ENCODE results near the gene GPNMB.
"Not testable (repeated sequence)": the region's sequence is repeated elsewhere in the genome, so short reads cannot be mapped to it uniquely, and the experiment has no call there.

GPNMB gene

DNA sequence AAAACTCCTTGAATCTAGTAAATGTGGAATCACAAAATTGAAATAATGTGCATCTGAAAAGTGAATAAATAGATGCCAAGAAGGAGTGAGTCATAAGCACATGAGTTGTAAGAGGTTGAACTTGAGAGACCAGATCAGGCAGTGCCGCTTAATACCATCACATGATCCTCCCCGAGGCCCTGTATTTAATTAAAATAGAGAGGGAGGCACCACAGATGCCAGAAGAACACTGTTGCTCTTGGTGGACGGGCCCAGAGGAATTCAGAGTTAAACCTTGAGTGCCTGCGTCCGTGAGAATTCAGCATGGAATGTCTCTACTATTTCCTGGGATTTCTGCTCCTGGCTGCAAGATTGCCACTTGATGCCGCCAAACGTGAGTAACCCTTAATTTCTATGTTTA lies at the start of gene GPNMB:
TSS of gene GPNMB (plus strand) at position 221 of the 400 bp plus-strand sequence. CDS start at position 304, 83 bp downstream.
- no peak for DNase-seq (ENCODE audit: low read depth)

DNA sequence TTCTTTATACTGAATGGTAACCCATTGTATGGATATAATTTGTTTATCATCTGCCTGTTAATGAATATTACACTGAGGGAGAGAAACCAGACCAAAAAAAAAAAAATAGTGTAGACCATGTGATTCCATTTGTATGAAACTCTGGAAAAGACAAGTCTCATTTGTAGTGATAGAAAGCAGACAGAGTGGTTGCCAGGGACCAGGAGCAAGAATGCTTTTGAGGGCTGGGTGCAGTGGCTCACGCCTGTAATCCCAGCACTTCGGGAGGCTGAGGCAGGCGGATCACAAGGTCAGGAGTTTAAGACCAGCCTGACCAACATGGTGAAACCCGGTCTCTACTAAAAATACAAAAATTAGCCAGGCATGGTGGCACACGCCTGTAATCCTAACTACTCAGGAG lies 48.8 kb upstream of the GPNMB start:
- DNase-seq (ENCODE audit: low read depth): not testable (repeated sequence)

DNA sequence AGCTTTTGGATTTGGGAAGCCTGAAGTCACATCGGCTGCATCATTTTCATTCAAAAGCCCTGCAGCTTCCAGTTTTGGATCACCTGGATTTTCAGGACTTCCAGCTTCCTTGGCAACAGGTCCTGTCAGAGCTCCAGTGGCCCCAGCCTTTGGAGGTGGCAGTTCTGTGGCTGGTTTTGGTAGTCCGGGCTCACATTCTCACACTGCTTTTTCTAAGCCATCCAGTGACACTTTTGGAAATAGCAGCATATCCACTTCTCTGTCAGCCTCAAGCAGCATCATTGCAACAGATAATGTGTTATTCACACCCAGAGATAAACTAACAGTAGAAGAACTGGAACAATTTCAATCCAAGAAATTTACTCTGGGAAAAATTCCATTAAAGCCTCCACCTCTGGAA lies 46.2 kb upstream of the GPNMB start:
- no peak for DNase-seq (ENCODE audit: low read depth)

DNA sequence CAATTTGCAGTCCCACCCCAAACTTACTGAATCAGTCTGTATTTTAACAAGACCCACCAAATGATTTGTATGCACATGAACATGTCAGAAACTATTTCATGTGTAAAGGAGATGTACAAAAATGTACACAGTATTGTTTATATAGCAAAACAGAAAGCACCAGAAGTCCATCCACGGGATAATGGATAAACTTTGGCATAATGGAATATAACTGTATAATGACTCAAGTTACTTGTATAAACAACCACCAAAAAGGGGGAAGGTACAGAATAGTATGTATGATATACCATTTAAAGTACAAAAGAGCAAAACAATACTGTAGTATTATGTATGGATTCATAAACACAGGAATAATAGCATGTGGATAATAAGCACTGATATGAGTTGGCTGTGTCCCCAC lies 42.3 kb upstream of the GPNMB start:
- DNase-seq (ENCODE audit: low read depth): no peak

DNA sequence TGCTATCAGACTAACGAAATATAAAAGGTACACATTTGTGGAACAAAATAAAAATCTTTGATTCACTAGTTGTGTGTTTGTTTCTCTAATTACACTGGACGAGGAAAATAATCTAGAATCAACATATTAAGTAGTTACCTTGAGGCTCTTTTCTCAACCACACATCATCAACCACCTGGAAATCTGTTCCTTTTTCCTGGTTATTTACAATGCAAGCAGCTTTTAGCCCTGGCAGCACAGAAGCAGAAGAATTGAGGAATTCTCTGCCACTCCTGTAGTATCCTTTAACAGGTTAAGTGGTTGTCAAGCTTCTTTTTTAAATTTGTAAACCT lies 41.0 kb upstream of the GPNMB start:
- no peak for DNase-seq (ENCODE audit: low read depth)

DNA sequence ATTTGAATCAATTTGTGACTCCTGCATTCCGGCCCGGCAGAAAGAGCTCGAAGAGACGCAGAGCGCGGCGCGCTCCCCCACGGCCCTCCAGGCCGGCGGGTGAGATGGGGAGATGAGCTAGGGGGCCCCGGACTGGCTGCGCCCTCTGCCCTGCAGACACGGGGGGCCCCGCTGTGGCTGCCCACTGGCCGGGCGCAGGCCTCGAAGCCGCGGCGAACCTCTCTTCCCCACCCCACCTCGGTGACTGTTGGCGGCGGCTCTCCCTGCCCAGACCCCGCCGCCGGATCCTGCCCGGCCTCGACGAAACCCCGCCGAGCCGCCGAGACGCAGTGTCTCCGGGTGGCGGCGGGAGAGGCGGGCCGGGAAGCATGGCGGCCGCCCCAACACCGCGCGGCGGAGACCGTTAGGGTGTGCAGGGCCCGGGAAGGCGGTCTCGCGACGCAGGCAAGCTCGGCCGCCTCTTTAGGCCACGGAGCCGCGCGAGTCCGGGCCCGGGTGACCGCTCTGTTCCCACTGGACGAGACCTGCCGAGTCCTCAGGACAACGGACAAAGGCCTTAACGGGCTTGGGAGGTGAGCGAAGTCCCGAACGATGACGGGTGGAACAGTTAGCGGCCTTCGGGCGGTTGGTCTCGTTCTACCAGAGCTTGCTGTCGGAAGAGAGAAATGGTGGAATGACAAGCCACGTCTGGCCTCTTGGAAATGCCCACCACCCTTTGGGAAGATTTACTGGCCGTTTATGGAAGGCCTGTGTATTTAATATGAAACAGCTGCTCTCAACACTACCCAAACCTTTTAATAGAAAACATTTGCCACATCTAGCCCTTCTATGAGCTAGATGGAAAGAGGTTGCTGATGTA lies 40.4 kb upstream of the GPNMB start:
- DNase-seq (ENCODE audit: low read depth): no peak

DNA sequence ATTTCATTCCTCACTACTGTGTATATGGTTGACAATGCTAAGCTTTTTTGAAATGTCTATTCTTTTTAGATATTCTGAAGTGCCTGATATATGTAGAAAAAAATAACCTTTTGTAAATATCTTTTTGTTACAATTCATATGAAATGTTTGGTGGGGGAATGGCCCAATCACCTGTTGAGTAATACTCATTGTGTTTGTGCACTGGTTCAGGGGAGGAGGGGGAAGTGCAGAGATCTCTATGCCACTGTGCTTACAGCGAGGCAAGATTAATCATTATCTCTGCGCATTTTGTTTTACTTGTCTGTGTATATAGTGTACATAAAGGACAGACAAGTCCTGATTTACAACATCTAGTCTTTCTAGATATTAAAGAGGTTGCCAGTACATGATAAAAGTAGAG lies 39.6 kb upstream of the GPNMB start:
- no peak for DNase-seq (ENCODE audit: low read depth)

DNA sequence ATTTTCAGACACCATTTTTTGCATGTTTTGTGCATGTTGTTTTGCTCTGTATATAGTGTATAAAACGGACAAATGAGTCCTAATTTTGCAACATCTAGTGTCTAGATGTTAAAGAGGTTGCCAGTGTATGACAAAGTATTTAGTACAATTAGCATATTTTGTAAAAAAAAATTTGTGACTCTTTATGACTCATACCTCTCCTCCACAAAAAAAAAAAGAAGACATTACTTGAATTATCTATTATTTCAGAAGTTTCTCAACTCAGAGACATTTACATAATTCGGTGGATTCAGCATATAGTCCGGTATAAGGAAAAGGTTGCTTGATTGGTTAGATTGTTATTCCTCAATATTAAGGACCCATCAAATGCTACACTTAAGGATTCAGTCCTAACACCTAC lies 38.7 kb upstream of the GPNMB start:
- no peak for DNase-seq (ENCODE audit: low read depth)

DNA sequence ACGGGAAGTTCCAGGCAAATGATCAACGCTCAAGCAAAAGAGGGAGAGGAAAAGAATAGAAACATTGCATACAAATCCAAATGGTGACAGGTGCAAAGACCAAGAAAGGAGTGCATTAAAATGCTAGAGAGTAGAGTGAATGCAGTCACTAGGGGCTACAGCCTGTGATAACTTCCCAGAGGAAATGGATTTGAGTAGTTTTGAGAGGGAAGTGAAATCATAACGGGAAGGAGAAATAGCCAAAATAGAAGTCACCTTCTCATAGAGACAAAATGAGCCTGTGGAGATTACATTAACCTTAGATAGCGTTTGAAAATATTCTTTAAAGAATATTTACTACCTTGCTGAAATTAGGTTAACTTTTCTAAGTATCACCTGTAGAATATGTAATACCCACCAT lies 38.3 kb upstream of the GPNMB start:
- DNase-seq (ENCODE audit: low read depth): no peak

DNA sequence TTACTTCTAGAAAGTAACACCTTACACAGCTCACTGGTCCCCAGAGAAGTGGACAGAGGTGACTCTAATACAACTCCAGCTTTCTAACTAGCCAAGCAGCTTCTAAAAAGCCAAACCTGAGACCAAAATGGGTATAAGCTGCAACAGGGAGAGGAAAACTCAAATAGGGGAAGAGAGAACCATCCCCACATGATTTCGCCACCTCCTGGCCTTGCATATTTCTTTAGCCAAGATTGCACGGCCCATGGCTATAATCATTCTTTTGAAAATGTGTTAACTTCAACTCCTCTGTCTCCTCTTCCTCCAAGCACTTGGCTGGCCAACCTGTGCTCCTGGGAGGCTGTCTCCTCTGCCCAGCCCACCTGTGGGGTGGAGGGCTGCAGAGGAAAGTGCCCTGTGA lies 36.1 kb upstream of the GPNMB start:
- DNase-seq (ENCODE audit: low read depth): no peak

DNA sequence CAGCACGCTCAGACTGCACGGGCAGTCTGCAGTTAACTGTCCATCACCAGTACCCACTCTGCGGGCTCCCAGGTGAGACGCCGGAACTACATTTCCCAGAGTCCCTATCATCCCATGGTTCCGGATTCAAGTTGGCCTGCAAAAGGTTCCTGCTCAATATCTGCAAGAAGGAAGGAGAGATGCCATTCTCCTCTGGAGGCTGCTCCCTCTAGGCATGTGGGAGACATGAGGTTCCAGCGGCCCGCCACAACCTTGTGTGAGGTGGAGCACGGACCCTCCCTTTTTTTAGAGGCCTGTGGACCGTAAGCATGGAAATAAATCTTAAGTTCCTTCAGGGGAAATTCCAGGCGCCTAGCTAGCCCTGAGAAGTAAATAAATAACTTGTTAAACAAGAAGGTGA lies 35.0 kb upstream of the GPNMB start:
- DNase-seq (ENCODE audit: low read depth): no peak

DNA sequence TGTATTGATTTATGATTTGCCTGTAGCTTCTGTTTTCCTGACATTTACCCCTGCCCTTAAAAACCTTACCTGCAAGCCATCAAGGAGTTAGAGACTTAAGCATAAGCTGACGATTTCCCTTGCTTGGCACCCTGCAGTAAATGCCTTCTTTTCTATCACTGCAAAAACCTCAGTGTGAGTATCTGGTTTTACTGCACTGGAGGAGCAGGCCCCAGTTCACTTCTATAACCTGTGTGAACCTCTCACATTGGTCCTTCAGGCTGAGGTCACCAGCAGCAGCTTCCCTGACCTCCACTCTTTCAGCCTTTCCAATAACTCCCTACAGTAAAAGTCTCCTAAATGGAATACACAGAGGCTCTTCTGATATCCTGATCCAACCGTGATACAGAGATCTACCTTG lies 34.2 kb upstream of the GPNMB start:
- DNase-seq (ENCODE audit: low read depth): no peak

DNA sequence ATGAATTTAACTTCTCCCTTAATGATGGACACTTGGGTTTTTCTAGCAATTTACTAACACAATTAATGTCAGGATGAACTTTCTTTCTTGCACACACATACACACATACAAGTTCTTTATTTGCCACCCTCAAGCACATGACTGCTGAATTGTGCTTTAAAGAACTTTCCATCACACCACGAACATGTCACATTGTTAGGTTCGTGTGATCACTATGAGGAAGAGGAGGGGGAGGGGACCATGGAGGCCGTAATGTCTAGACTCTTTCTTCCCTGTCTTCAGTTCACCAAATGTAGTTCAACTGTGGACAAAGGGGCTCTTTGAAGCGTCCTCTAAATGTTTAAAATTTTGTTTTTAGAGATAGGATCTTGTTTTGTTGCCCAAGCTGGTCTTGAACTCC lies 33.7 kb upstream of the GPNMB start:
- no peak for DNase-seq (ENCODE audit: low read depth)

DNA sequence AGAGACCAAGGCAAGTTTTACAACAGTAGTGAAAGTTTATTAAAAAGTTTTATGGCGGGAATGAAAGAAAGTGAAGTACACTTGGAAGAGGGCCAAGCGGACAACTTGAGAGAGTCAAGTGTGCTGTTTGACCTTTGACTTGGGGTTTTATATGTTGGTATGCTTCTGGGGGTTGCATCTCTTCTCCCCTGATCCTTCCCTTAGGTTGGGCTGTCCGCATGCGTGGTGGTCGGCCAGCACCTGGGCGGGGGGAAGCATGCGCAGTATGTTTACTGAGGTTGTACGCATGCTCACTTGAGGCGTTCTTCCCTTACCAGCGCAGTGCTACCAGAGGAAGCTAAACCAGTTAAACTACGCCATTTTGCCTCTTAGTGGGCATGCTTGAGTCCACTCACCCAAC lies 32.8 kb upstream of the GPNMB start:
- DNase-seq (ENCODE audit: low read depth): no peak

DNA sequence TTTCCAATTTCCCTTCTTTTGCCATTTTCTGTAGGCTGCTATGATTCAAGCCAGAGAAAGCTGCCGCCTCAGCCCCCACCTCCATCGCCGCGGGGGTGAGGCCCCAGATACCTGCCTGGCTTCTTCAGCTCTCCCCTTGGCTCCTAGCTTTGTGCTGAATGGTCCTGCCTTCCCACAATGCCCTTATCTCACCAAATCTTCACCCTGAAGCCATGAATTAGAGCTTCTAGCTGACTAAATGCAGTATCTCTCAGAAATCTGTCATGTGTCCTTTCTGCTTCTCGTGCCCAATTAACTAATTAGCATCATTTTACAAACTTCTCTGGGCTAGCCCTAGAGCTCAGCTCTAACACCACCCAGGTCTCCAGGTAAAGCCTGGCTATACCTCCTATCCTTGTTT lies 32.2 kb upstream of the GPNMB start:
- no peak for DNase-seq (ENCODE audit: low read depth)

DNA sequence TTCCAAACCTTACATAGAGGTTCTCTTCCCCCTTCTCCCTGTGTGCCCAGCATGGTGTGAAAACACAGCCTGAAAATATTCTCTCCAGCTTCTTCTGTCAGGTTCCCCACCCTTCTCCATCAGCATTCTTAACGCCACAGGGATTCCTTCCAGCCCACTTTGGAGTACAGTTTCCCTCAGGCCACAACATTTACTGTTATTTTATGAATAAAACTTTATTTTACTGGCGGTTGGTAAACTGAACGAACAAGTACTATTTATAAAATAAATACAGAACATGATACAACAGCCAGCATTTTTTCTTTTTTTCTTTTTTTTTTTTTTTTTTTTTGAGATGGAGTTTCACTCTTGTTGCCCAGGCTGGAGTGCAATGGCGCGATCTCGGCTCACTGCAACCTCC lies 31.6 kb upstream of the GPNMB start:
- DNase-seq (ENCODE audit: low read depth): no peak

DNA sequence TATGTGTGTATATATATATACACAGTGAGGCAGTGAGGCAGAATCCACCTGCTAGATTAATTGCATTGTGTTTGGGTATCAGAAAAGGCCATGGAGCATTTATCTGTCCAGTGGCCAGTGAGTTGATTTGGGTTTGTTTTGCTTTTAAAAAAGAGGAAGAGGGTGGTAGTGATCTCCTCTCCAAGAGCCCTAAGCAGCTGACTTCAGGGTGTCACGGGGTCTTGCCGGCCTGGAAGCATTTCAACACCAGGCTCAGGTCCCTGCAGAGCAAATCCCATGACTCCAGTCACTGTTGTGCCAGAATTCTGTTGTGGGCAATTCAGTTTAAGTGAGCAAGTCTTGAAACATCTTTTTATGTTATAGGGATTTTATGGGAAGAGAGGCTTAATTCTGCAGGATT lies 30.6 kb upstream of the GPNMB start:
- no peak for DNase-seq (ENCODE audit: low read depth)

DNA sequence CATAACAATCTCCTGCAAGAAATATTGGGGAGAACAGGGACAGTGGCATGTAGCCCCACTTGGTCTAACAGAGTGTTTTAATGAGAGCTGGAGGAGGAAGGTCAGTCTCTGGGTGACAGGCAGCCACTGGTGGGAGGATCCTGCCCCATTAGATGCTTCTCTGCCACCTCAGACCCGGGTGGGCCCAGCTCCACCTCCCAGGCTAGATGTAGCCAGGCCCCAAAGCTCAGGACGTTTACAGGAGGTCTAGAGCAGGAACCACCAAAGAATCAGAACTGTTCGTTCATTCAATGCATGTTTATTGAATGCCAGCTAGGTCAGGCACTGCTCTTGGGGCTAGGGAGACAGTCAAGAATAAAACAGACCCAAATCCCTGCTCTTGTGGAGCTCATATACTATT lies 28.4 kb upstream of the GPNMB start:
- no peak for DNase-seq (ENCODE audit: low read depth)

DNA sequence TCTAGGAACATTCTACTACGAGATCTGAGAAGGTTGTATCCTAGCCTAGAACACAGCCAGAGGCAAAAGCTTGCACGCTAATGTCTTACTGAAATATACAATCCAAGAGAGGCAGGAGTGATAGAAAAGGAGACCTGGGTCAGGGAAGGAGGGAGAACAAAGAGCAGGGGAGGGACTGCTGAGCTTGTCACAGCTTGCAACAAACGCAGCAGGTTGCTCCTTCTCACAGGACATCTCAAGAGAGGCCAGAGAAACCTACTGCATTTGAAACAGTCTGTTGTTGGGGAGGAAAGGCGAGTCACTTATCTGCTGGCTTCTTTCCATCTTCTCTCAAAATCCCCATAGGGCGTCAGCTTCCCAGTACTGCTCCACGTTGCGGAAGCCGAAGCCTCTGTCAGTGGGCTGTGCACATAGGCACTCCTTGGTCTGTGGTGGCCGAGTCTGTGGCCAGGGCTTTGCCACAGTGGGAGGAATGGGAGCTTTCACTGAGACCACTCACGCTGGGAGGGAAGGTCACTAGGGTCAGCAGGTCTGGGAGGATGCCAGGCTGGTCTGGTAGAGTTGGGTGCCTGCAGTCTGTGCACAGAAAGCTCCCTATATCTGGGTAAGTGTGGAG lies 25.8 kb upstream of the GPNMB start:
- no peak for DNase-seq (ENCODE audit: low read depth)

DNA sequence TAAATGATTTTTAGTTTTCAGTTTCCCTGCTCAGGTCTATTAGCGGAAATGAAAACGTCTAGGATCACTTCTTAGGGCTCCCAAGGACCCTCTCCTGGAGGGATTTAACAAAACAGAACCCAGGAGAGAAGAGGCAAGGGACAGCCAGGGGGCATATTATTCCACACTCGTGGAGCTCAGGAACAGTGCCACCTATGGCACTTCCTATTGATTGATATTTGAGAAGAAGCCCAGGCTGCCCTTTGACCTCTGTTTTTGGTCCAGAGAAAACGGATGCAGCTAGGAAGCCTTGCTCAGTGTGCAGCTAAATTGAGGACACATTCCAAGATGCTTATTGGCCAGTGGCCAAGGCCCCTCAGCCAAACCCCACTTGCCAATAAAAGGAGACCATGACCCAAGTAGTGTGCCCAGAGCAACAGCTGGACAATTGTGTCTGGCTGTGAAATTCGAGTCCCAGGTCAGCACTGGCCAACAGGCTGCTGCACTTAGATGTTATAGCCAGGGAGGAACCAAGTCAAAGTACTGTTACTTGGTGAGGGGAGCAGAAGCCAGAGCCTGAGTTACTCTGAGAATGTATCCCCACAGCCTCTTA lies 24.0 kb upstream of the GPNMB start:
- no peak for DNase-seq (ENCODE audit: low read depth)

DNA sequence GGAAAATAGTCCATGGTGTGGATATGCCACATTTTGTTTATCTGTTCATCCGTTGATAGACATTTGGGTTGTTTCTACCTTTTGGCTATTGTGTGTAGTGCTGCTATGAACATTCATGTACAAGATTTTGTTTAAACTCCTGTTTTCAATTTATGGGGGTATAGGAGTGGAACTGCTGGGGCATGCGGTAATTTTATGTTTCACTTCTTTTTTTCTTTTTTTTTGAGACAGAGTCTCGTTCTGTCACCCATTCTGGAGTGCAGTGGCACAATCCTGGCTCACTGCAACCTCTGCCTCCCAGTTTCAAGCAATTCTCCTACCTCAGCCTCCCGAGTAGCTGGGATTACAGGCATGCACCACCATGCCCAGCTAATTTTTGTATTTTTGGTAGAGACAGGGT lies 22.2 kb upstream of the GPNMB start:
- not testable (repeated sequence) for DNase-seq (ENCODE audit: low read depth)

DNA sequence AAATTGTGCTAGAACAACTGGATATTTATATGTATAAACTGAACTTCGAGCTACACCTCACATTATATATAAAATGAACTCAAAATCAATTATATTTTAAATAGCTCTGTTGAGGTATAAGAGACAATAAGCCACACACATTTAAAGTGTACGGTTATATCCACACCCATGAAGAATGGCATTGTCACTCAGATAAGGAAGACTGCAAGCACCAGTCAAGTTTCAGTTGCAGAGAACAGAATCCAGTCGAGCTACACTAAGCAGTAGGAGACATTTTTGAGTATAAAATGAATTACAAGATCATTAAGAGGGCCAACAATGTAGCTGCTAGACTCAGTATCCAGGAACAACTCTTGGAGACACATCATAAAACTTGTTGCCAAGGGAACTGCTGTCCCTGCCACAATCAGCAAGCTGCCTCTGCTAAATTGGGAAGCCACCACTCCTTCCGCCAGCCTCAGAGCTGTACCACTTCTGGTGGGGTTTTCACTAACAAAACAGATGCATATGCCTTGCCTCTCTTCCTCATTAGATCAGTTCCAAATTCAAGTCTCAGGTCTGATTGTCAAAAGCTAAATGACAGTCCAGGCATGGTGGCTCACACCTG lies 19.6 kb upstream of the GPNMB start:
- DNase-seq (ENCODE audit: low read depth): no peak

DNA sequence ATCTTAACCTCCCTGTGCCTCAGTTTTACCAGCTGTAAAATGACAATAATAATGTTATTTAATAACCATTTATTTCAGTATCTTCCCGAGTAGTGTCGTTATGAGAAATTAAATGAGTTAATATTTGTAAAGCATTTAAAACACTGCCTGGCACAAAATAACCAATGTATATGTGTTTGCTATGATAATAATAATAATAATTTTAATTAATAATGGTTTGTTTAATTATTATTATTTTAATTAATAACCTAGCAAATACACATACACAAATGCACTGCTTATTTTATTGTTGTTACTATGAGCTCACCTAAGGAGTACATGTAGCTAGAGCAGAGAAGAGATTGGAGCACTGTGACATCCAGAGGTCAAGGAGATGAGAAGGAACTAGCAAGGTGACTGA lies 18.2 kb upstream of the GPNMB start:
- DNase-seq (ENCODE audit: low read depth): no peak

Measured in activated gamma-delta T cell treated with anti-CD3 and anti-CD28 coated beads, Interleukin-2, amount 50 U/mL, for 16 hours (primary cell).